ENCODE measurements around the gene CACNB2. TPM values are rescaled to one million over a fixed set of nuclear protein-coding genes. Genes with fewer than 3 reads are reported as not detected.

Gene CACNB2
- total RNA-seq, 4 donors from 2014 or later, result 0.16 to 2.4 (median 1.8) TPM

- TF ChIP-seq, protein P1, sequence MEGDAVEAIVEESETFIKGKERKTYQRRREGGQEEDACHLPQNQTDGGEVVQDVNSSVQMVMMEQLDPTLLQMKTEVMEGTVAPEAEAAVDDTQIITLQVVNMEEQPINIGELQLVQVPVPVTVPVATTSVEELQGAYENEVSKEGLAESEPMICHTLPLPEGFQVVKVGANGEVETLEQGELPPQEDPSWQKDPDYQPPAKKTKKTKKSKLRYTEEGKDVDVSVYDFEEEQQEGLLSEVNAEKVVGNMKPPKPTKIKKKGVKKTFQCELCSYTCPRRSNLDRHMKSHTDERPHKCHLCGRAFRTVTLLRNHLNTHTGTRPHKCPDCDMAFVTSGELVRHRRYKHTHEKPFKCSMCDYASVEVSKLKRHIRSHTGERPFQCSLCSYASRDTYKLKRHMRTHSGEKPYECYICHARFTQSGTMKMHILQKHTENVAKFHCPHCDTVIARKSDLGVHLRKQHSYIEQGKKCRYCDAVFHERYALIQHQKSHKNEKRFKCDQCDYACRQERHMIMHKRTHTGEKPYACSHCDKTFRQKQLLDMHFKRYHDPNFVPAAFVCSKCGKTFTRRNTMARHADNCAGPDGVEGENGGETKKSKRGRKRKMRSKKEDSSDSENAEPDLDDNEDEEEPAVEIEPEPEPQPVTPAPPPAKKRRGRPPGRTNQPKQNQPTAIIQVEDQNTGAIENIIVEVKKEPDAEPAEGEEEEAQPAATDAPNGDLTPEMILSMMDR (IDR thresholded peaks at IDR 0.05; ENCODE audit: low read depth), result no peak
Measured at GRCh38 chr10:18102404-18102803, 37.8 kb upstream of the CACNB2 start.

GRCh38 chr10:18104223-18104872 lies 35.9 kb upstream of the CACNB2 start:
- TF ChIP-seq, protein P1 (IDR thresholded peaks at IDR 0.05; ENCODE audit: low read depth), result no peak

GRCh38 chr10:18109341-18109870 lies 30.8 kb upstream of the CACNB2 start:
- TF ChIP-seq, protein P1 (IDR thresholded peaks at IDR 0.05; ENCODE audit: low read depth), result no peak

DNA sequence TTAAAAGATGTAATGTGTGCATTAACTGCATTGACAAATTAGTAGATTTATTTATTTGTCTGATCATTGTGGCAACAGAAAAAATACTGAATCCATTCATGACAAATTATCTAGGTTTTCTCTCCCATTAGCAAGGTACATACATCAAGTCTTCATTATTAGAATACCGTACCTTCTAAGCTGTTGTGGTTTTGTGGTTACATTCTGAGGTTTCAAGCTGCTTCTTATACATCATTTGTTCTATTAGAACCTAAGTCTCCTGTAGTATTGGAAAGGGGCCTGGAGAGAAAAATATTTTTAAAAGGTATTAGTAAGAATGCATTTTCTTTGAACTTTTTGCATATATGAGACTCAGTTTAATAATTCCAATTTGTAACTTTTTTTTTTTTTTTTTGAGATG lies 26.3 kb upstream of the CACNB2 start:
- TF ChIP-seq, protein P1 (IDR thresholded peaks at IDR 0.05; ENCODE audit: low read depth), result no peak

DNA sequence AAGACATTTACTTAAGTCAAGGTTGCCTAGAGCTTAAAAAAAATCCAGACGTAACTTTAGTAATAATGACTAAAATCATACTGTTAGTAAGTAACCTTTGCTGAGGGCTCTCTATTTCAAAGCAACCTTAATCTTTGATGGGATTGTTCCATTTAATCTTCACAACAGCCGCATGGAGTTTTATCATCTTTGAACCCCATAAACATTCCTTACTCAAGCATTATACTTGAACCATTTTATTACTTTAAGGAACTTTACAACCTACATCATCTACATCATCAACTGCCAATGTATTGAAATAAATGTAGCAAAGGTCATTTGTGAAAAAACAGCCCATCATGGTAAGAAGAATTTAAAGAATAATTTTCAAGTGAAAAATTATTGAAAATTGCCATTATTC lies 22.9 kb upstream of the CACNB2 start:
- TF ChIP-seq, protein P1 (IDR thresholded peaks at IDR 0.05; ENCODE audit: low read depth), result no peak

- TF ChIP-seq, protein P1 (IDR thresholded peaks at IDR 0.05; ENCODE audit: low read depth), result no peak
Measured at GRCh38 chr10:18122753-18123152, 17.5 kb upstream of the CACNB2 start.

DNA sequence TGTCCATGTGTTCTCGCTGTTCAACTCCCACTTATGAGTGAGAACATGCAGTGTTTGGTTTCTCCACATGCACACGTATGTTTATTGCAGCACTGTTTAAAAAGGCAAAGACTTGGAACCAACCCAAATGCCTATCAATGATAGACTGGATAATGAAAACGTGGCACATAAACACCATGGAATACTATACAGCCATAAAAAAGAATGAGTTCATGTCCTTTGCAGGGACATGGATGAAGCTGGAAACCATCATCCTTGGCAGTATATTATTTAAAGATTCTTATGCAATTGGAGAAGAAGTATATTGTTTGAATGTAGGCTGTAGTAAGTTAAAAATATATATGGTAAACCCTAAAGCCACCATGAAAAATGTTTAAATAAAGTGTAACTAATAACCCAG lies 7.2 kb upstream of the CACNB2 start:
- TF ChIP-seq, protein P1 (IDR thresholded peaks at IDR 0.05; ENCODE audit: low read depth), result no peak

Data from subcutaneous adipose tissue (tissue), 4 donors.